ENCODE data around the gene ZNF281.

The ZNF281 gene

GRCh38 chr1:200388791-200389190 is 21.0 kb downstream of the ZNF281 start:
- no peak for DNase-seq

- DNase-seq: no peak
Measured at GRCh38 chr1:200386416-200386815, 23.4 kb downstream of the ZNF281 start.

GRCh38 chr1:200384818-200385390 is 24.9 kb downstream of the ZNF281 start:
- DNase-seq: no peak

GRCh38 chr1:200381256-200381984 is 28.4 kb downstream of the ZNF281 start:
- no peak for DNase-seq

GRCh38 chr1:200380589-200381021 is 29.2 kb downstream of the ZNF281 start:
- no peak for DNase-seq

GRCh38 chr1:200379940-200380588 is 29.8 kb downstream of the ZNF281 start:
- DNase-seq: no peak

GRCh38 chr1:200379432-200379757 is 30.4 kb downstream of the ZNF281 start:
- no peak for DNase-seq

GRCh38 chr1:200378096-200378495 is 31.7 kb downstream of the ZNF281 start:
- no peak for DNase-seq

- peak; percentile 26 for DNase-seq
Measured at GRCh38 chr1:200376528-200376927, 33.3 kb downstream of the ZNF281 start.

GRCh38 chr1:200374569-200375295 is 35.1 kb downstream of the ZNF281 start:
- DNase-seq: no peak

GRCh38 chr1:200373811-200374231 is 36.0 kb downstream of the ZNF281 start:
- no peak for DNase-seq

GRCh38 chr1:200372885-200373181 is 37.0 kb downstream of the ZNF281 start:
- no peak for DNase-seq

- no peak for DNase-seq
Measured at GRCh38 chr1:200372095-200372884, 37.5 kb downstream of the ZNF281 start.

- no peak for DNase-seq
Measured at GRCh38 chr1:200369706-200370105, 40.1 kb downstream of the ZNF281 start.

GRCh38 chr1:200369131-200369530 is 40.7 kb downstream of the ZNF281 start:
- DNase-seq: no peak

- DNase-seq: no peak
Measured at GRCh38 chr1:200368556-200368955, 41.3 kb downstream of the ZNF281 start.

- no peak for DNase-seq
Measured at GRCh38 chr1:200367841-200368534, 41.8 kb downstream of the ZNF281 start.

- DNase-seq: peak; percentile 10
Measured at GRCh38 chr1:200366577-200367253, 43.1 kb downstream of the ZNF281 start.

- no peak for DNase-seq
Measured at GRCh38 chr1:200365897-200366426, 43.9 kb downstream of the ZNF281 start.

- no peak for DNase-seq
Measured at GRCh38 chr1:200364831-200365230, 45.0 kb downstream of the ZNF281 start.

GRCh38 chr1:200364091-200364759 is 45.6 kb downstream of the ZNF281 start:
- no peak for DNase-seq
